Loucy (cell line): ENCODE measurements around the gene PAQR4.

Experiments
- H2AFZ ChIP-seq: fragments of 200-600 bp; sonication (generic); 2 replicates; pipeline ENCODE4 v1.6.0; 2016; ENCODE audit warnings: antibody characterized with exemption, mild to moderate bottlenecking, low read length, moderate library complexity
- H3F3A ChIP-seq: fragments of 200-600 bp; 2 replicates; pipeline ENCODE4 v1.6.0; 2016; ENCODE audit warnings: antibody characterized with exemption, low read depth, mild to moderate bottlenecking
- H3K27me3 ChIP-seq: fragments of 200-600 bp; sonication (generic); 2 replicates; pipeline ENCODE4 v1.6.1; 2014; ENCODE audit warnings: low read length, mild to moderate bottlenecking; ENCODE audit not compliant: insufficient read depth, poor library complexity, severe bottlenecking
- H3K36me3 ChIP-seq: fragments of 200-600 bp; sonication (generic); 2 replicates; pipeline ENCODE4 v1.6.1; 2016; ENCODE audit warnings: low read length; ENCODE audit not compliant: insufficient read depth
- H3K4me1 ChIP-seq: fragments of 200-600 bp; sonication (generic); 2 replicates; pipeline ENCODE4 v1.5.1; 2014; ENCODE audit warnings: low read length, mild to moderate bottlenecking; ENCODE audit not compliant: insufficient read depth, poor library complexity, severe bottlenecking
- H3K4me2 ChIP-seq: fragments of 200-600 bp; sonication (generic); 2 replicates; pipeline ENCODE4 v1.6.0; 2014; ENCODE audit warnings: antibody characterized with exemption, low read length, low read depth, mild to moderate bottlenecking; ENCODE audit not compliant: poor library complexity, severe bottlenecking
- H3K4me3 ChIP-seq: fragments of 200-600 bp; sonication (generic); 2 replicates; pipeline ENCODE4 v1.5.1; 2014; ENCODE audit warnings: low read length, mild to moderate bottlenecking, mixed read lengths; ENCODE audit not compliant: poor library complexity, severe bottlenecking
- H3K79me2 ChIP-seq: fragments of 200-600 bp; sonication (generic); 2 replicates; pipeline ENCODE4 v1.6.1; 2014; ENCODE audit warnings: low read length; ENCODE audit not compliant: insufficient read depth
- H3K9ac ChIP-seq: fragments of 200-600 bp; sonication (generic); 2 replicates; pipeline ENCODE4 v1.6.0; 2014; ENCODE audit warnings: mild to moderate bottlenecking, low read depth, low read length, moderate library complexity; ENCODE audit not compliant: poor library complexity, severe bottlenecking
- H3K9me2 ChIP-seq: fragments of 200-600 bp; sonication (generic); replicated peaks from 2 replicates; pipeline ENCODE4 v1.6.1; 2016; ENCODE audit warnings: low read depth, low read length, mixed read lengths
- H3K9me3 ChIP-seq: fragments of 200-600 bp; sonication (generic); 2 replicates; pipeline ENCODE4 v1.6.1; 2014; ENCODE audit warnings: mild to moderate bottlenecking, antibody characterized with exemption, low read length, low read depth; ENCODE audit not compliant: insufficient read depth
- H4K20me1 ChIP-seq: fragments of 200-600 bp; sonication (generic); 2 replicates; pipeline ENCODE4 v1.6.0; 2014; ENCODE audit warnings: antibody characterized with exemption, low read length, mild to moderate bottlenecking; ENCODE audit not compliant: insufficient read depth, poor library complexity, severe bottlenecking
- EZH2phosphoT487 ChIP-seq: fragments of 200-600 bp; IDR thresholded peaks from 2 replicates; pipeline ENCODE4 v1.6.1; 2018; ENCODE audit warnings: antibody characterized with exemption, mild to moderate bottlenecking, moderate library complexity, borderline replicate concordance
- TF ChIP-seq, protein P1 (sequence below): fragments of 200-600 bp; sonication (generic); conservative IDR thresholded peaks from 2 replicates; pipeline ENCODE4 v1.5.1; 2014; ENCODE audit warnings: mild to moderate bottlenecking, antibody characterized with exemption, low read length

The PAQR4 gene

DNA sequence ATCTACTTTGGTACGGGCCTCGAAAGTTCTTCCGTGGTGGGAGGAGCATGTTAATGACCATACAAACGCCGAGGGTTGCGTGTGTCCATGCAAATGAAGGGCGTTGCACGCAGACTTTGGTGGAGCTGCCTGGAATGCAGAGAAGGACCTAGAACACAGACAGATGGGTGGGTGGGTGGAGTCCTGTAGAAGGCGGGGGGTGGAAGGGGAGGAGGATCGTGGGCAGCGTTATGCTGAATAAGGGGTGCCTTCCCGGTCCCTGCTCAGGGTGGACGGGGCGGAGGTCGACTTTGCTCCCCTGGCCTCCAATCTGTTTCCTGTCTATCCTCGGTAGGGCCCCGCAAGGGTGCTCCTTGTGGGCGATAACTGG is 795 bp upstream of the PAQR4 start:
- Histone ChIP-seq H3K9me2 (no peaks in the 10 kb centered on the region), H3K4me3 (peak overlapping the region; percentile 77), H3K36me3 (no peaks in the 10 kb centered on the region), H3K4me1 (peaks cover 2% of the 10 kb centered on the region), H2AFZ (no peak overlapping the region), H3K4me2 (peak overlapping the region; percentile 66), H3K79me2 (peaks cover 11% of the 10 kb centered on the region; the same call in 1 of the 2 replicates), H3K9ac (no peak overlapping the region), H4K20me1 (peaks cover 7% of the 10 kb centered on the region), H3K27me3 (no peaks in the 10 kb centered on the region), H3K9me3 (no peaks in the 10 kb centered on the region), H3F3A (no peaks in the 10 kb centered on the region)
- no peak for TF ChIP-seq EZH2phosphoT487

DNA sequence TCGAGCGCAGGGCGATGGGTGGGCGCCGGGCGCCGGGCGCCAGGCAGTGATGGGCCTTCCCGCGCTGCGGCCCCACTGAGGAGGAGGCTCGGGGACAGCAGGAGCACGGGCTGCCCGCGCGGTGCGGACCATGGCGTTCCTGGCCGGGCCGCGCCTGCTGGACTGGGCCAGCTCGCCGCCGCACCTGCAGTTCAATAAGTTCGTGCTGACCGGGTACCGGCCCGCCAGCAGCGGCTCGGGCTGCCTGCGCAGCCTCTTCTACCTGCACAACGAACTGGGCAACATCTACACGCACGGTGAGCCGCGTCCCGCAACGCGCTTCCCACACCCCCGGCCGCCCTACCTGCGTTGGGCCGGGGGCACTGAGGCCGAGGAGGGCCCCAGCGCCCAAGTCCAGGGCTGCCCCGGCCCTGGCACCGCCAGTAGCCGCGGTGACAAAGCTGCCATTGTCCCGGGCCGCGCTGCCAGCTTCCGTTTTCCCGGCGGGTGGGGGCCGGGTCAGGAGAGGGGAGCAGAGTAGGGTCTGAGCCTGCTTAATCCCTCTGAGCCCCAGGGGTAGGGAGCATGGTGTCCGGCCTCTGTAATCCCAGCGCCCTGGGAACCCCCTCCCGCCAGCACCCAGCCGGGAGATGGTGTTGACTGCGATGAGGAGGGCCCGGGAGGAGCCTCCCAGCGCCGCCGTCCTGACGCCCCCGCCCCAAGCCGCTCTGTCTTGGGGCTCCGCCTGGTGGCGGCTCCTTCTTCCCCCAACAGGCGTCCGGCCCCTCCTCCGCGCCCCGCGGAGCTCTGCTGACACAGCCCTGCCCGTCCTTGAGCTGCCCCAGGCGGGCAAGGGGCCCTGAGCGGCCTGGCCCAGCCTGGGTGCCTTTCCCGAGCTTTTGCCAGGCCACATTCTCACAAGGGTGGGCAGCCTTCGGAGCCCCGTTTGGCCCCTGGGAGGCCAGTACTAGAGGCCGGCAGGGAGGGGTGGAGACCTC is 685 bp downstream of the PAQR4 start:
- Histone ChIP-seq H3K79me2 (peaks cover 11% of the 10 kb centered on the region; the same call in 1 of the 2 replicates), H4K20me1 (peaks cover 7% of the 10 kb centered on the region), H3K4me3 (peak overlapping the region; percentile 77), H3K4me2 (peak overlapping the region; percentile 71), H3K4me1 (peaks cover 2% of the 10 kb centered on the region), H3K27me3 (no peaks in the 10 kb centered on the region), H3K9ac (peak overlapping the region; percentile 77), H3F3A (no peaks in the 10 kb centered on the region), H3K9me2 (no peaks in the 10 kb centered on the region), H3K36me3 (no peaks in the 10 kb centered on the region), H2AFZ (no peak overlapping the region), H3K9me3 (no peaks in the 10 kb centered on the region)
- TF ChIP-seq, protein P1, sequence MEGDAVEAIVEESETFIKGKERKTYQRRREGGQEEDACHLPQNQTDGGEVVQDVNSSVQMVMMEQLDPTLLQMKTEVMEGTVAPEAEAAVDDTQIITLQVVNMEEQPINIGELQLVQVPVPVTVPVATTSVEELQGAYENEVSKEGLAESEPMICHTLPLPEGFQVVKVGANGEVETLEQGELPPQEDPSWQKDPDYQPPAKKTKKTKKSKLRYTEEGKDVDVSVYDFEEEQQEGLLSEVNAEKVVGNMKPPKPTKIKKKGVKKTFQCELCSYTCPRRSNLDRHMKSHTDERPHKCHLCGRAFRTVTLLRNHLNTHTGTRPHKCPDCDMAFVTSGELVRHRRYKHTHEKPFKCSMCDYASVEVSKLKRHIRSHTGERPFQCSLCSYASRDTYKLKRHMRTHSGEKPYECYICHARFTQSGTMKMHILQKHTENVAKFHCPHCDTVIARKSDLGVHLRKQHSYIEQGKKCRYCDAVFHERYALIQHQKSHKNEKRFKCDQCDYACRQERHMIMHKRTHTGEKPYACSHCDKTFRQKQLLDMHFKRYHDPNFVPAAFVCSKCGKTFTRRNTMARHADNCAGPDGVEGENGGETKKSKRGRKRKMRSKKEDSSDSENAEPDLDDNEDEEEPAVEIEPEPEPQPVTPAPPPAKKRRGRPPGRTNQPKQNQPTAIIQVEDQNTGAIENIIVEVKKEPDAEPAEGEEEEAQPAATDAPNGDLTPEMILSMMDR: peak; percentile 39
- TF ChIP-seq EZH2phosphoT487: no peak

DNA sequence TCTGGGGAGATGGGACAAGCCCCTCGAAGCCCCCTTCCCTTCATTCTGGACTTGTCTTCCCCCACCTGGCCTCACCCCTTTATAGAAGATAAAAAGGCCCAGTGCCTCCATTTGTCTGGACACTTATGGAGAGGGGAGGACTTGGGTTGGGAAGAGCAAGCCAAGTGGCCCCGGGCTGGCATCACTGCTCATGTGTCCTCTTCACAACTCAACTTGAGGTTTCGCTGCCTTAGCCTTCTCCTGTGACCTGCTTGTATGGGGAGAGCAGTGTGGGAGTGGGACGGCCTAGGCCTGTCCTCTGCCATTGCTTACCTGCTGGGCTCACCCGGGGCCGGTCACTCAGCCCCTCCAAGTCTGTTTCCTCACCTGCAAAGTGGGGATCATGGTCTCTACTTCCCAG is 1.4 kb downstream of the PAQR4 start:
- Histone ChIP-seq H3K9me2 (no peaks in the 10 kb centered on the region), H2AFZ (no peak overlapping the region), H3K4me2 (peak overlapping the region; percentile 71), H3K27me3 (no peaks in the 10 kb centered on the region), H4K20me1 (peaks cover 7% of the 10 kb centered on the region), H3K79me2 (peaks cover 11% of the 10 kb centered on the region; the same call in 1 of the 2 replicates), H3K36me3 (no peaks in the 10 kb centered on the region), H3K4me1 (peaks cover 2% of the 10 kb centered on the region), H3K4me3 (peak overlapping the region; percentile 77), H3K9me3 (no peaks in the 10 kb centered on the region), H3K9ac (peak overlapping the region; percentile 62), H3F3A (no peaks in the 10 kb centered on the region)
- TF ChIP-seq EZH2phosphoT487: no peak
- TF ChIP-seq, protein P1: no peak
